CD4-positive, alpha-beta T cell (primary cell): ENCODE results near the gene TRABD2B. TPM values are rescaled to one million over a fixed set of nuclear protein-coding genes. Genes with fewer than 3 reads are reported as not detected.

ENCODE experiments used
- ATAC-seq: fragments of 200-7000 bp; cut with Tn5 transposase; one replicate; pipeline ENCODE4 v1.10.0; 2022; ENCODE audit warnings: mild to moderate bottlenecking; ENCODE audit not compliant: poor library complexity
- CTCF ChIA-PET: fragments of 350-600 bp; sonication (Branson Sonifier 250); formaldehyde crosslinking; loops from one replicate; lab custom pipeline; 2021; ENCODE audit warnings: antibody characterized with exemption, inconsistent platforms; lab: Charles Lee
- POLR2A ChIA-PET: fragments of 350-600 bp; sonication (Branson Sonifier 250); formaldehyde crosslinking; loops from one replicate; lab custom pipeline; 2021; ENCODE audit warnings: antibody characterized with exemption, inconsistent platforms; lab: Charles Lee
- DNase-seq, 14 experiments: peaks; one replicate each; pipeline ENCODE4 v3.0.0-alpha.2; 2013 to 2020; ENCODE audit warnings: mixed read lengths in 2 of 14
- H3K27ac ChIP-seq, 2 donors: one replicate each; pipeline versions ENCODE4 v1.5.1 to v1.7.0; 2013; ENCODE audit warnings: low read length in 2 of 2, low read depth in 1 of 2, mild to moderate bottlenecking in 1 of 2
- H3K27me3 ChIP-seq, 2 experiments: 1 replicate in 1 of 2; 2 replicates in 1 of 2; pipeline versions ENCODE4 v1.6.1 to v1.7.0; 2013; ENCODE audit warnings: low read length in 2 of 2, control low read depth in 1 of 2, mild to moderate bottlenecking in 1 of 2, moderate library complexity in 1 of 2; ENCODE audit not compliant: insufficient read depth in 2 of 2, control insufficient read depth in 1 of 2
- H3K36me3 ChIP-seq: one replicate; pipeline ENCODE4 v1.6.1; 2013; ENCODE audit warnings: low read length, control low read depth; ENCODE audit not compliant: insufficient read depth
- H3K4me1 ChIP-seq: one replicate; pipeline ENCODE4 v1.6.1; 2013; ENCODE audit warnings: low read length, control low read depth; ENCODE audit not compliant: insufficient read depth
- H3K4me3 ChIP-seq: one replicate; pipeline ENCODE4 v1.5.1; 2013; ENCODE audit warnings: mild to moderate bottlenecking, low read length, moderate library complexity
- H3K9me3 ChIP-seq, 2 experiments: 1 replicate in 1 of 2; 2 replicates in 1 of 2; pipeline versions ENCODE4 v1.6.1 to v1.7.0; 2013; ENCODE audit warnings: low read length in 2 of 2, mild to moderate bottlenecking in 2 of 2, control low read depth in 1 of 2, moderate library complexity in 1 of 2; ENCODE audit not compliant: control insufficient read depth in 1 of 2, insufficient read depth in 1 of 2
- H3K27ac Mint-ChIP-seq: one replicate; pipeline ENCODE4 v1.8.0; 2020; ENCODE audit warnings: mixed read lengths
- H3K27me3 Mint-ChIP-seq: one replicate; pipeline ENCODE4 v1.8.0; 2021; ENCODE audit warnings: mixed read lengths
- H3K36me3 Mint-ChIP-seq: one replicate; pipeline ENCODE4 v1.8.0; 2021; ENCODE audit warnings: low read depth, mixed read lengths
- H3K4me1 Mint-ChIP-seq: one replicate; pipeline ENCODE4 v1.8.0; 2021; ENCODE audit warnings: low read depth, mixed read lengths
- H3K4me3 Mint-ChIP-seq: one replicate; pipeline ENCODE4 v1.8.0; 2020; ENCODE audit warnings: mild to moderate bottlenecking, mixed read lengths
- H3K9me3 Mint-ChIP-seq: one replicate; pipeline ENCODE4 v1.8.0; 2020; ENCODE audit warnings: mixed read lengths
- intact Hi-C, 2 experiments: fragments of 100-400 bp; cut with DNase I in 1 of 2; cut with micrococcal nuclease in 1 of 2; formaldehyde crosslinking; loops; one replicate each; pipeline versions ENCODE4 v1.15.1 to v1.9.0; 2023 to 2025; cut with DNase I, micrococcal nuclease
- total RNA-seq, 174 experiments: library from RNA in 2 of 174; stranded (reverse) in 2 of 174; gene quantifications; one replicate each; pipeline ENCODE4 v1.2.3 and lab custom pipeline; 2021 to 2026
- TF ChIP-seq, protein P1 (sequence below): fragments of 200-600 bp; IDR thresholded peaks from one replicate; pipeline ENCODE4 v1.8.0; 2022; ENCODE audit warnings: antibody characterized with exemption, mild to moderate bottlenecking

The TRABD2B gene
- total RNA-seq, 2 experiments from 2014 or later: not detected

DNA sequence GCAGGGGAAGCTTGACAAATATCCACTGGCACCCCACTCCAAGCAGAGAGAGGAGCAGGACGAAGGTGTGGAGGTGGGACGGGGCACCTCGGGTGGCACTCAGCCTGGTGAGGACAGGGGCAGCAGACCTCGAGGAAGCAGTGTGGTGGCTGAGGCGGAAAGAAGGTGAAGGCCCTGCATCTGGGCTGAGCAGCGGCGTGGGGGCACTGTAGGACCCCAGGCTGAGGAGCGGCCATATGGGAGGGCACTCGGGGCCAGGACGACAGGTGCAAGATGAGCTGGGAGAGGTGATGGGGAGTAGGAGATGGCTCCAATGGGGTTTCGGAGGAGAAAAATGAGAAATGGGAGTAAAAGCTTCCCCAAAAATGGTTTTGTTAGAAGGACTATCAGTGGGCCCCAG lies 224.9 kb downstream of the TRABD2B start:
- POLR2A ChIA-PET: no interaction called here
- H3K4me1 Mint-ChIP-seq: no peaks in the 10 kb centered on the region

GRCh38 chr1:47771751-47772150 lies 225.4 kb downstream of the TRABD2B start:
- ATAC-seq (no peak), DNase-seq (no peak)
- no peaks in the 10 kb centered on the region for H3K4me1 Mint-ChIP-seq
- Histone ChIP-seq H3K27me3 (no peaks in the 10 kb centered on the region), H3K9me3 (peaks cover 0 to 4% of the 10 kb centered on the region in 2 experiments), H3K36me3 (no peaks in the 10 kb centered on the region), H3K4me3 (no peak overlapping the region), H3K27ac (no peak overlapping the region), H3K4me1 (no peaks in the 10 kb centered on the region)
- no peak overlapping the region for H3K4me3 Mint-ChIP-seq
- intact Hi-C loops: no loop called here
- CTCF ChIA-PET: no interaction called here
- H3K9me3 Mint-ChIP-seq: no peaks in the 10 kb centered on the region
- H3K27me3 Mint-ChIP-seq: peaks cover under 1% of the 10 kb centered on the region
- no peak overlapping the region for H3K27ac Mint-ChIP-seq
- TF ChIP-seq, protein P1, sequence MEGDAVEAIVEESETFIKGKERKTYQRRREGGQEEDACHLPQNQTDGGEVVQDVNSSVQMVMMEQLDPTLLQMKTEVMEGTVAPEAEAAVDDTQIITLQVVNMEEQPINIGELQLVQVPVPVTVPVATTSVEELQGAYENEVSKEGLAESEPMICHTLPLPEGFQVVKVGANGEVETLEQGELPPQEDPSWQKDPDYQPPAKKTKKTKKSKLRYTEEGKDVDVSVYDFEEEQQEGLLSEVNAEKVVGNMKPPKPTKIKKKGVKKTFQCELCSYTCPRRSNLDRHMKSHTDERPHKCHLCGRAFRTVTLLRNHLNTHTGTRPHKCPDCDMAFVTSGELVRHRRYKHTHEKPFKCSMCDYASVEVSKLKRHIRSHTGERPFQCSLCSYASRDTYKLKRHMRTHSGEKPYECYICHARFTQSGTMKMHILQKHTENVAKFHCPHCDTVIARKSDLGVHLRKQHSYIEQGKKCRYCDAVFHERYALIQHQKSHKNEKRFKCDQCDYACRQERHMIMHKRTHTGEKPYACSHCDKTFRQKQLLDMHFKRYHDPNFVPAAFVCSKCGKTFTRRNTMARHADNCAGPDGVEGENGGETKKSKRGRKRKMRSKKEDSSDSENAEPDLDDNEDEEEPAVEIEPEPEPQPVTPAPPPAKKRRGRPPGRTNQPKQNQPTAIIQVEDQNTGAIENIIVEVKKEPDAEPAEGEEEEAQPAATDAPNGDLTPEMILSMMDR: no peak
- POLR2A ChIA-PET: no interaction called here
- H3K36me3 Mint-ChIP-seq: no peaks in the 10 kb centered on the region

More for the DNA sequence above, 224.9 kb downstream of the TRABD2B start:
- no peaks in the 10 kb centered on the region for H3K36me3 ChIP-seq
- Mint-ChIP-seq H3K4me3 (no peak overlapping the region), H3K9me3 (no peaks in the 10 kb centered on the region), H3K27me3 (no peaks in the 10 kb centered on the region), H3K27ac (no peak overlapping the region), H3K36me3 (no peaks in the 10 kb centered on the region)
- TF ChIP-seq, protein P1: no peak
- H3K27ac ChIP-seq: no peak overlapping the region
- peaks cover 0 to 4% of the 10 kb centered on the region in 2 experiments for H3K9me3 ChIP-seq
- no peak for ATAC-seq
- intact Hi-C loops: no loop called here
- no peak overlapping the region for H3K4me3 ChIP-seq
- no peaks in the 10 kb centered on the region for H3K27me3 ChIP-seq
- no peaks in the 10 kb centered on the region for H3K4me1 ChIP-seq
- CTCF ChIA-PET: no interaction called here
- no peak for DNase-seq

DNA sequence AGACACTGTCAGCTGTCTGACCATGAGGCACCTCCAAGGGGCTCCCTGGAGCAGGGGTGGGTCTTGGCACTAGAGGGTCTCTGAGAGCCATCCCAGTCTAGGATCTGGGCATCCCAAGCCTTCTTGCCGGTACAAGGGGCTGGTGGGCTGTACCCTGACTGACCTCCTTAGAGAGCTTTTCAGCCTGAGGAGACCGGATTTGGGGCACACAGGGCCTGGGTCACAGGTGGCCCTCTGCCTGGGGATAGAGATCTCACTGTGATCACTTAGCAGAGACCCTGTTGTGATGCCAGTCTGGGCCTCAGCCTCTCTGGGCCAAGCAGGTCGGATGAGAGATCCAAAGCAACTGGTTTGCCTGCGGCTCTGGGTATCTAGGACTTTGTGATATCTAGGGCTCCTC lies 227.2 kb downstream of the TRABD2B start:
- peaks cover 0 to 4% of the 10 kb centered on the region in 2 experiments for H3K9me3 ChIP-seq
- TF ChIP-seq, protein P1: no peak
- no peak for ATAC-seq
- Mint-ChIP-seq H3K27ac (no peak overlapping the region), H3K4me1 (no peaks in the 10 kb centered on the region), H3K27me3 (peaks cover 4% of the 10 kb centered on the region), H3K9me3 (no peaks in the 10 kb centered on the region), H3K36me3 (no peaks in the 10 kb centered on the region), H3K4me3 (no peak overlapping the region)
- no peak for DNase-seq
- intact Hi-C loops: no loop called here
- no peak overlapping the region for H3K4me3 ChIP-seq
- no peak overlapping the region for H3K27ac ChIP-seq
- no peaks in the 10 kb centered on the region for H3K27me3 ChIP-seq
- ChIA-PET POLR2A (no interaction called here), CTCF (no interaction called here)
- H3K36me3 ChIP-seq: no peaks in the 10 kb centered on the region
- H3K4me1 ChIP-seq: no peaks in the 10 kb centered on the region
